ENCODE data around the gene LCMT2. TPM values are rescaled to one million over a fixed set of nuclear protein-coding genes. Genes with fewer than 3 reads are reported as not detected.

Gene LCMT2
- polyA plus RNA-seq, 1 experiment = 8.7 TPM

GRCh38 chr15:43317566-43318184, 12.7 kb downstream of the LCMT2 start:
- TF ChIP-seq, protein P1, sequence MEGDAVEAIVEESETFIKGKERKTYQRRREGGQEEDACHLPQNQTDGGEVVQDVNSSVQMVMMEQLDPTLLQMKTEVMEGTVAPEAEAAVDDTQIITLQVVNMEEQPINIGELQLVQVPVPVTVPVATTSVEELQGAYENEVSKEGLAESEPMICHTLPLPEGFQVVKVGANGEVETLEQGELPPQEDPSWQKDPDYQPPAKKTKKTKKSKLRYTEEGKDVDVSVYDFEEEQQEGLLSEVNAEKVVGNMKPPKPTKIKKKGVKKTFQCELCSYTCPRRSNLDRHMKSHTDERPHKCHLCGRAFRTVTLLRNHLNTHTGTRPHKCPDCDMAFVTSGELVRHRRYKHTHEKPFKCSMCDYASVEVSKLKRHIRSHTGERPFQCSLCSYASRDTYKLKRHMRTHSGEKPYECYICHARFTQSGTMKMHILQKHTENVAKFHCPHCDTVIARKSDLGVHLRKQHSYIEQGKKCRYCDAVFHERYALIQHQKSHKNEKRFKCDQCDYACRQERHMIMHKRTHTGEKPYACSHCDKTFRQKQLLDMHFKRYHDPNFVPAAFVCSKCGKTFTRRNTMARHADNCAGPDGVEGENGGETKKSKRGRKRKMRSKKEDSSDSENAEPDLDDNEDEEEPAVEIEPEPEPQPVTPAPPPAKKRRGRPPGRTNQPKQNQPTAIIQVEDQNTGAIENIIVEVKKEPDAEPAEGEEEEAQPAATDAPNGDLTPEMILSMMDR (IDR thresholded peaks at IDR 0.05; ENCODE audit: insufficient read depth, low read depth, low read length) = no peak
- peaks cover 5% of the 10 kb centered on the region; the same call in 1 of the 2 replicates for H3K27me3 ChIP-seq (ENCODE audit: control insufficient read depth, insufficient read depth, low read length)
- ChIA-PET CTCF (no interaction called here), POLR2A (interaction anchor here (0.7 kb wide), 1 partner anchor 74 kb away, joined by 12 read pairs; no protein-coding TSS in a partner anchor)
- no peak overlapping the region for H3K4me3 ChIP-seq (ENCODE audit: low read depth, low read length)
- no peaks in the 10 kb centered on the region for H3K36me3 ChIP-seq (ENCODE audit: control insufficient read depth, insufficient read depth, low read length)
- DNase-seq (ENCODE audit: low read depth) = no peak

GRCh38 chr15:43316971-43317346, 13.4 kb downstream of the LCMT2 start:
- CTCF ChIA-PET = no interaction called here

DNA sequence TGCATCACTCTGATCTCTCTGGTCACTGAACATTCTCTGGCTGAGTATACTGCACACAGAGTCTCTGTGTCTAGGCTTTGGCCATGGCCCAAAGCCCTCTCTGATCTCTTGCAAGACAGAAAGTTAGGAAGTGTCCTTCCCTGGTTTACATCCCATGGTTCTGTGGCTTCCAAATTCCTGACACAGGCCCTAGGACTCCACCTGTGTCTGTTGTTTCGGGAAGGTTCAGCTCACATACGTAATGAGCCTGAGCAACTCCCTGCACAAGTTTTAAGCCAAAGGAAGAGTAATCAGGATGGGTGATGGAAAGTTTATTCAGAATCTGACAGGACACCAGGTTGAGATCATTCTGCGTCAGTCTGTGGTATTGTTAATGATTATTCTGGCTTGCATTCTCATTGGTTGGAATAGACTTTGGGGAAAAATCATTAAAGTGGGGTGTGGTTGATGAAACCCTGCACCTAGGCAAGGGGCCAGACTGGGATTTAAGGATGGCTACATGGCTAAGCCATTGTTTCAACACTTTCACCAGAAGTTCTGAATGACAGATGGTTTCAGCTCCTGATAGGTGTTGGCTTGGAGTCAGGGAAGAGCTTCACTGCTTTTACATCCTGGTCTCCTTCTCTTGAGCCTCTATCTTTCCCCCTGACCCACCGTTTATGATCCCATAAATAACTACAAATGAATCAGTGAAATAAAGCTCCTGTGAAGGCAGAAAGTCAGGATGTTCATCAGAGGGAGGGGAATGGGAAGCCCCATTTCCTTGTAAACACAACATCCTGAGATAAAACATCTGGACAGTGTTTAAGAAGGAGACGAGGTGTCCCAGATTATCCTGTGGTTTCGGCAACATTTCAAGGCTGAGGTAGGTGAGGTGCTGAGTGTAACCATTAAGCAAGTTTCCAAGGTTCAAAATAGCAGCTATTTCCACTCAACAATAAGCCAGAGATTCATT, 14.1 kb downstream of the LCMT2 start:
- TF ChIP-seq, protein P1 (IDR thresholded peaks at IDR 0.05; ENCODE audit: insufficient read depth, low read depth, low read length) = no peak
- no peaks in the 10 kb centered on the region for H3K36me3 ChIP-seq (ENCODE audit: control insufficient read depth, insufficient read depth, low read length)
- no peak overlapping the region for H3K4me3 ChIP-seq (ENCODE audit: low read depth, low read length)
- DNase-seq (ENCODE audit: low read depth) = no peak
- ChIA-PET POLR2A (no interaction called here), CTCF (no interaction called here)
- peaks cover 5% of the 10 kb centered on the region; the same call in 1 of the 2 replicates for H3K27me3 ChIP-seq (ENCODE audit: control insufficient read depth, insufficient read depth, low read length)

More at GRCh38 chr15:43316971-43317346, 13.4 kb downstream of the LCMT2 start:
- POLR2A ChIA-PET = no interaction called here
- Histone ChIP-seq H3K27me3 (ENCODE audit: control insufficient read depth, insufficient read depth, low read length) (peaks cover 5% of the 10 kb centered on the region; the same call in 1 of the 2 replicates), H3K36me3 (ENCODE audit: control insufficient read depth, insufficient read depth, low read length) (no peaks in the 10 kb centered on the region), H3K4me3 (ENCODE audit: low read depth, low read length) (no peak overlapping the region)
- TF ChIP-seq, protein P1 (IDR thresholded peaks at IDR 0.05; ENCODE audit: insufficient read depth, low read depth, low read length) = no peak
- DNase-seq (ENCODE audit: low read depth) = no peak

DNA sequence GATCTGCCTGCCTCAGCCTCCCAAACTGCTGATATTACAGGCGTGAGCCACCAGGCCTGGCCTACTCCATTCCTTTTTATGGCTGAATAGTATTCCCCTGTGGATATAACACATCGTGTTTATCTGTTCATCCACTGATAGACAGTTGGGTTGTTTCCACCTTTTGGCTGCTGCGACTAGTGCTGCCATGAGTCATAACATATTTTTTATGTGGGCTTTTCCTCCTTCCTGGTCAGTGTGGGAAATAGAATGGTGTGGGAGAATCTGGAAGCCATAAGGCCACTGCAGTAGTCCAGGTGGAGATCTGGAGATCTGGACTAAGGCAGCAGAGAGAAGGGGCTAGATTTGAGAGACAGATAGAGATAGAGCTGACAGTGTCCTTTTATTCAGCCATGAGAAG, 16.2 kb downstream of the LCMT2 start:
- Histone ChIP-seq H3K4me3 (ENCODE audit: low read depth, low read length) (no peak overlapping the region), H3K36me3 (ENCODE audit: control insufficient read depth, insufficient read depth, low read length) (no peaks in the 10 kb centered on the region), H3K27me3 (ENCODE audit: control insufficient read depth, insufficient read depth, low read length) (peaks cover 4% of the 10 kb centered on the region)
- DNase-seq (ENCODE audit: low read depth) = no peak
- TF ChIP-seq, protein P1 (IDR thresholded peaks at IDR 0.05; ENCODE audit: insufficient read depth, low read depth, low read length) = no peak
- CTCF ChIA-PET = interaction anchor here (0.5 kb wide), 1 partner anchor 53 kb away, joined by 3 read pairs; no protein-coding TSS in a partner anchor
- POLR2A ChIA-PET = no interaction called here

DNA sequence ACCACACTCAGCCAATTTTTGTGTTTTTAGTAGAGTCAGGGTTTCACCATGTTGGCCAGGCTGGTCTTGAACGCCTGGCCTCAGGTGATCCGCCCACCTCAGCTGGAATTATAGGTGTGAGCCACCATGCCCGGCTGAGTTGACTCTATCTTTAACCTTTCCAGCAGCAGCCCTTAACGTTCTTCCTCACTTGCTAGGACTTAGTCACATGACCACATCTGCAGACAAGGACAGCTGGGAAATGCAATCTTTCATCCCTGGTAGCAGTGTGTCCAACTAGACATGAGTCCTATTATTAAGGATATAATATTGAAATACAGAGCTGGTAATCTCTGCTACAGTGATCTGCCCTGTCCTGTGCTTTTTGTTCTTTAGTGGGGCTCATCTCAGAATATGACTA, 18.0 kb downstream of the LCMT2 start:
- POLR2A ChIA-PET = no interaction called here
- H3K4me3 ChIP-seq (ENCODE audit: low read depth, low read length) = no peak overlapping the region
- no peaks in the 10 kb centered on the region for H3K36me3 ChIP-seq (ENCODE audit: control insufficient read depth, insufficient read depth, low read length)
- no peak for DNase-seq (ENCODE audit: low read depth)
- CTCF ChIA-PET = no interaction called here
- H3K27me3 ChIP-seq (ENCODE audit: control insufficient read depth, insufficient read depth, low read length) = peaks cover 9% of the 10 kb centered on the region
- TF ChIP-seq, protein P1 (IDR thresholded peaks at IDR 0.05; ENCODE audit: insufficient read depth, low read depth, low read length) = no peak

Measured in BJ (cell line).